Activated T-helper 17 cell treated with anti-CD3 and anti-CD28 coated beads, Interleukin-2, amount 50 U/mL, for 72 hours (primary cell): Measurements from ENCODE around the gene LRRK2. TPM values are rescaled to one million over a fixed set of nuclear protein-coding genes. Genes with fewer than 3 reads are reported as not detected.
"Not testable (repeated sequence)": the region's sequence is repeated elsewhere in the genome, so short reads cannot be mapped to it uniquely, and the experiment has no call there.

ENCODE experiments used
- ATAC-seq: fragments of 150-1000 bp; cut with Tn5 transposase; replicated peaks from 2 replicates; pipeline ENCODE4 v1.10.0; 2021; ENCODE audit warnings: mild to moderate bottlenecking, moderate library complexity
- H3K27ac Mint-ChIP-seq: one replicate; pipeline ENCODE4 v1.8.0; 2022; ENCODE audit warnings: mixed read lengths
- H3K27me3 Mint-ChIP-seq: one replicate; pipeline ENCODE4 v1.8.0; 2022; ENCODE audit warnings: mixed read lengths
- H3K36me3 Mint-ChIP-seq: one replicate; pipeline ENCODE4 v1.8.0; 2022; ENCODE audit warnings: low read depth, mild to moderate bottlenecking, mixed read lengths
- H3K4me1 Mint-ChIP-seq: one replicate; pipeline ENCODE4 v1.8.0; 2022; ENCODE audit warnings: mixed read lengths
- H3K4me3 Mint-ChIP-seq: one replicate; pipeline ENCODE4 v1.8.0; 2022; ENCODE audit warnings: mild to moderate bottlenecking, mixed read lengths
- H3K9me3 Mint-ChIP-seq: one replicate; pipeline ENCODE4 v1.8.0; 2022; ENCODE audit warnings: mixed read lengths
- total RNA-seq, 2 donors: library from RNA; stranded (reverse); gene quantifications; one replicate each; pipeline ENCODE4 v1.2.3, GENCODE V29; 2022

Gene LRRK2
- total RNA-seq, 2 donors from 2014 or later = 0.04 to 0.26 TPM

- Mint-ChIP-seq H3K4me3 (peak overlapping the region; percentile 72), H3K27me3 (peaks cover 6% of the 10 kb centered on the region), H3K36me3 (no peaks in the 10 kb centered on the region), H3K4me1 (peaks cover 7% of the 10 kb centered on the region), H3K9me3 (no peaks in the 10 kb centered on the region), H3K27ac (no peak overlapping the region)
- no peak for ATAC-seq
These were observed 1.3 kb downstream of the LRRK2 start for GRCh38 chr12:40225984-40226602.

GRCh38 chr12:40226705-40227104, 1.9 kb downstream of the LRRK2 start:
- no peaks in the 10 kb centered on the region for H3K9me3 Mint-ChIP-seq
- no peak overlapping the region for H3K27ac Mint-ChIP-seq
- H3K4me1 Mint-ChIP-seq = peaks cover 7% of the 10 kb centered on the region
- peaks cover 6% of the 10 kb centered on the region for H3K27me3 Mint-ChIP-seq
- H3K36me3 Mint-ChIP-seq = no peaks in the 10 kb centered on the region
- no peak for ATAC-seq
- no peak overlapping the region for H3K4me3 Mint-ChIP-seq

- H3K4me3 Mint-ChIP-seq = no peak overlapping the region
- H3K27ac Mint-ChIP-seq = no peak overlapping the region
- peaks cover 6% of the 10 kb centered on the region for H3K27me3 Mint-ChIP-seq
- H3K36me3 Mint-ChIP-seq = no peaks in the 10 kb centered on the region
- peaks cover 7% of the 10 kb centered on the region for H3K4me1 Mint-ChIP-seq
- ATAC-seq = no peak
- H3K9me3 Mint-ChIP-seq = no peaks in the 10 kb centered on the region
These were observed 2.6 kb downstream of the LRRK2 start for GRCh38 chr12:40227447-40227846.

- no peak for ATAC-seq
- Mint-ChIP-seq H3K4me1 (peaks cover 7% of the 10 kb centered on the region), H3K36me3 (no peaks in the 10 kb centered on the region), H3K4me3 (no peak overlapping the region), H3K27ac (no peak overlapping the region), H3K9me3 (no peaks in the 10 kb centered on the region), H3K27me3 (peaks cover 6% of the 10 kb centered on the region)
These were observed 3.9 kb downstream of the LRRK2 start for GRCh38 chr12:40228727-40229126.

GRCh38 chr12:40229690-40230651, 5.2 kb downstream of the LRRK2 start:
- no peaks in the 10 kb centered on the region for H3K9me3 Mint-ChIP-seq
- no peak overlapping the region for H3K4me3 Mint-ChIP-seq
- H3K27ac Mint-ChIP-seq = no peak overlapping the region
- H3K36me3 Mint-ChIP-seq = no peaks in the 10 kb centered on the region
- peaks cover 6% of the 10 kb centered on the region for H3K27me3 Mint-ChIP-seq
- ATAC-seq = no peak
- H3K4me1 Mint-ChIP-seq = peaks cover 7% of the 10 kb centered on the region

GRCh38 chr12:40232602-40233001, 7.8 kb downstream of the LRRK2 start:
- Mint-ChIP-seq H3K4me1 (no peaks in the 10 kb centered on the region), H3K27ac (no peak overlapping the region), H3K27me3 (no peaks in the 10 kb centered on the region), H3K36me3 (no peaks in the 10 kb centered on the region), H3K4me3 (no peak overlapping the region), H3K9me3 (no peaks in the 10 kb centered on the region)
- no peak for ATAC-seq

GRCh38 chr12:40233741-40234367, 9.1 kb downstream of the LRRK2 start:
- no peaks in the 10 kb centered on the region for H3K4me1 Mint-ChIP-seq
- no peaks in the 10 kb centered on the region for H3K27me3 Mint-ChIP-seq
- no peaks in the 10 kb centered on the region for H3K36me3 Mint-ChIP-seq
- ATAC-seq = no peak
- no peaks in the 10 kb centered on the region for H3K9me3 Mint-ChIP-seq
- H3K27ac Mint-ChIP-seq = no peak overlapping the region
- H3K4me3 Mint-ChIP-seq = no peak overlapping the region

- Mint-ChIP-seq H3K4me3 (no peak overlapping the region), H3K36me3 (no peaks in the 10 kb centered on the region), H3K27ac (no peak overlapping the region), H3K27me3 (no peaks in the 10 kb centered on the region), H3K9me3 (no peaks in the 10 kb centered on the region), H3K4me1 (no peaks in the 10 kb centered on the region)
- ATAC-seq = no peak
These were observed 11.6 kb downstream of the LRRK2 start for GRCh38 chr12:40236357-40236850.

GRCh38 chr12:40238266-40238902, 13.6 kb downstream of the LRRK2 start:
- no peaks in the 10 kb centered on the region for H3K4me1 Mint-ChIP-seq
- no peaks in the 10 kb centered on the region for H3K36me3 Mint-ChIP-seq
- no peak overlapping the region for H3K27ac Mint-ChIP-seq
- H3K4me3 Mint-ChIP-seq = no peak overlapping the region
- H3K9me3 Mint-ChIP-seq = no peaks in the 10 kb centered on the region
- H3K27me3 Mint-ChIP-seq = no peaks in the 10 kb centered on the region
- ATAC-seq = no peak

- Mint-ChIP-seq H3K27me3 (no peaks in the 10 kb centered on the region), H3K4me1 (no peaks in the 10 kb centered on the region), H3K4me3 (no peak overlapping the region), H3K27ac (no peak overlapping the region), H3K9me3 (no peaks in the 10 kb centered on the region), H3K36me3 (no peaks in the 10 kb centered on the region)
- no peak for ATAC-seq
These were observed 14.2 kb downstream of the LRRK2 start for GRCh38 chr12:40238979-40239378.

DNA sequence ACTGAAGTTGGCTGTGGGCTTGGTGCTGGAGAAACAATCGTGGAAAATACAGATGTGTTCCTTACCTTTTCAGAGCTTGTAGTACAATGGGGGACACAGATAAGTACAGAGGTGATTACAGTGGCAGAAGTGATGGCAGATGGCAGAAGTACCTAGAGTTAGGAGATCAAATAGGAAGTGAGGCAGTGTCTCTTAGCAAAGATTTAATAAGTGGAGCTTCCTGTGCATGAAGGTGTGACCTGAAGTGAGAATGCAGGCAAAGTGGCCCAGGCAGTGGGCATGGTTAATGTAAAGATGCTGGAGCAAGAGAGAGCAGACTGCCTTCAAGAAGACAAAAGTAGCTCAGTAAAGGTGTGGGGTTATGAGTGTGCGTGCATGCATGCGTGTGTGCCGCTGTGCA, 16.0 kb downstream of the LRRK2 start:
- no peak overlapping the region for H3K4me3 Mint-ChIP-seq
- H3K27me3 Mint-ChIP-seq = no peaks in the 10 kb centered on the region
- H3K36me3 Mint-ChIP-seq = no peaks in the 10 kb centered on the region
- H3K27ac Mint-ChIP-seq = no peak overlapping the region
- H3K4me1 Mint-ChIP-seq = no peaks in the 10 kb centered on the region
- no peaks in the 10 kb centered on the region for H3K9me3 Mint-ChIP-seq
- no peak for ATAC-seq

- ATAC-seq = no peak
- no peaks in the 10 kb centered on the region for H3K4me1 Mint-ChIP-seq
These were observed 16.9 kb downstream of the LRRK2 start for GRCh38 chr12:40241741-40242140.

DNA sequence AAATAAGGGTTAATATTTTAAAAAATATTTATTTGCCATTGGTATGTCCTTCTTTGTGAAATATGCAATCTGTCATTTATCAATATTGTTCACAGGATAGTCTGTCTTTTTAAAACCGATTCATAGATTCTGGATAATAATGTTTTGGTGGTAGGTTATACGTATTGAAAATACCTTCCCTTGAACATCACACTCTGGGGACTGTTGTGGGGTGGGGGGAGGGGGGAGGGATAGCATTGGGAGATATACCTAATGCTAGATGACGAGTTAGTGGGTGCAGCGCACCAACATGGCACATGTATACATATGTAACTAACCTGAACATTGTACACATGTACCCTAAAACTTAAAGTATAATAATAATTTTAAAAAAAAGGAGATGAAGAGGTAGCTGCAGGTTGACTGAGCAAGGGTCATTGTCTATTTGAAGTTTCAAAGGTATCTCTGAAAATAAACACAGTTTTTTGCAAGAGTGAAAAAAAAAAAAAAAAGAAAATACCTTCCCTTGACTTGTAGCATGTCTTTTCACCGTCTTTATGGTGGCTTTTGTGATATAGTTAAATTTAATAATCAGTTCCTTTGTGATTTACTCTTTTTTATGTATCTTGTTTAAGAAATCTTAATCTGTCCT, 19.8 kb downstream of the LRRK2 start:
- not testable (repeated sequence) for ATAC-seq

More at GRCh38 chr12:40241741-40242140, 16.9 kb downstream of the LRRK2 start:
- Mint-ChIP-seq H3K4me3 (no peak overlapping the region), H3K9me3 (no peaks in the 10 kb centered on the region), H3K36me3 (no peaks in the 10 kb centered on the region), H3K27ac (no peak overlapping the region), H3K27me3 (no peaks in the 10 kb centered on the region)

DNA sequence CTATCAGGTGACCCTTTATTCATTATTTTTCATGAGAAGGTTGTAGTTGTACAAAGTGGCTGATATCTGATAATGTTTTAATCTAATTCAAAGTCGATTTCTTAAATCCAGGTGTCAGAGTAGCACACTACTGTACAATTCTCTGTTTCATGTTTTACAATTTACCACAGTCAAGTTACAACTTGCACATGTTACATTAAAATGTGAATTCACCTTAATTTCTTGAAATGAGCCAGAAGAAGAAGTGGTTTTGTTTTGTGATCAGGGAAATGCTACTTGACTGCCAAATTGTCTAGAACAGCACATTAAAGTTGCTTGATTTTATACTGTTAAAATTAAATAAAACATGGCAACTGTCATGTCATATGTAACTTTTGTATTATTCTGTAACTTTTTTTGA, 23.2 kb downstream of the LRRK2 start:
- Mint-ChIP-seq H3K27me3 (no peaks in the 10 kb centered on the region), H3K4me1 (no peaks in the 10 kb centered on the region), H3K9me3 (no peaks in the 10 kb centered on the region), H3K4me3 (no peak overlapping the region), H3K36me3 (no peaks in the 10 kb centered on the region), H3K27ac (no peak overlapping the region)
- no peak for ATAC-seq

More for the DNA sequence above, 19.8 kb downstream of the LRRK2 start:
- not testable (repeated sequence) for H3K9me3 Mint-ChIP-seq, H3K27ac Mint-ChIP-seq, H3K27me3 Mint-ChIP-seq, H3K36me3 Mint-ChIP-seq, H3K4me1 Mint-ChIP-seq, H3K4me3 Mint-ChIP-seq
